HCT116 (cell line): ENCODE data around the gene PLP2. TPM values are rescaled to one million over a fixed set of nuclear protein-coding genes. Genes with fewer than 3 reads are reported as not detected.
"Not testable (repeated sequence)": the region's sequence is repeated elsewhere in the genome, so short reads cannot be mapped to it uniquely, and the experiment has no call there.

Source experiments
- ATAC-seq: fragments of 200-7000 bp; cut with Tn5 transposase; 2 replicates; pipeline ENCODE4 v1.9.1; 2020; ENCODE audit warnings: mild to moderate bottlenecking, moderate library complexity
- BruUV-seq: library from RNA; stranded (reverse); fragments of 400-500 nt; replicated peaks from 2 replicates; lab custom pipeline; 2021; lab: Mats Ljungman, UMichigan
- CTCF ChIA-PET: fragments of 300-600 bp; sonication (Branson Sonifier 250); formaldehyde crosslinking; loops from one replicate; lab custom pipeline; 2021; ENCODE audit warnings: antibody characterized with exemption; lab: Charles Lee
- POLR2A ChIA-PET: fragments of 300-600, 350-600 bp; sonication (Branson Sonifier 250); formaldehyde crosslinking; loops from one replicate; lab custom pipeline; 2021; ENCODE audit warnings: antibody characterized with exemption; lab: Charles Lee
- RAD21 ChIA-PET, 2 experiments: fragments of 300-600 bp; sonication (Branson Sonifier 250); formaldehyde crosslinking; loops; one replicate each; lab custom pipeline; 2023; ENCODE audit warnings: low total read pairs in 2 of 2; ENCODE audit not compliant: uncharacterized antibody in 2 of 2, unreplicated experiment in 2 of 2, low non-redundant PET in 1 of 2; lab: Charles Lee
- DNase-seq: peaks from one replicate; pipeline ENCODE4 v3.0.0-alpha.2; 2010; ENCODE audit warnings: low read depth, low spot score
- H2AFZ ChIP-seq: fragments of 200-600 bp; shearing (Covaris generic), sonication (generic); 2 replicates; pipeline ENCODE4 v1.6.1; 2017; ENCODE audit warnings: low read depth, mixed run types, mixed read lengths, antibody characterized with exemption, low read length; ENCODE audit not compliant: poor library complexity, severe bottlenecking
- H3K27ac ChIP-seq: 2 replicates; pipeline ENCODE4 v1.5.1; 2012; ENCODE audit warnings: low read depth, low read length
- H3K27me3 ChIP-seq: fragments of 200-600 bp; sonication (generic); 2 replicates; pipeline ENCODE4 v1.6.1; 2016; ENCODE audit warnings: mixed run types, low read length, mixed read lengths; ENCODE audit not compliant: insufficient read depth
- H3K36me3 ChIP-seq, 2 experiments: fragments of 200-500 bp in 1 of 2; fragments of 200-600 bp in 1 of 2; sonication (Bioruptor generic) in 1 of 2; sonication (generic) in 1 of 2; 2 replicates each; pipeline versions ENCODE4 v1.5.1 to v1.6.1; 2014 to 2016; ENCODE audit warnings: low read length in 2 of 2, inconsistent platforms in 1 of 2, mixed read lengths in 1 of 2, mixed run types in 1 of 2; ENCODE audit not compliant: insufficient read depth in 2 of 2, control insufficient read depth in 1 of 2
- H3K4me1 ChIP-seq, 2 experiments: fragments of 200-600 bp in 1 of 2; sonication (generic) in 1 of 2; 2 replicates each; pipeline versions ENCODE4 v1.5.1 to v1.6.1; 2012 to 2017; ENCODE audit warnings: low read length in 2 of 2, inconsistent platforms in 1 of 2, mild to moderate bottlenecking in 1 of 2, mixed read lengths in 1 of 2, mixed run types in 1 of 2, moderate library complexity in 1 of 2; ENCODE audit not compliant: insufficient read depth in 2 of 2, control insufficient read depth in 1 of 2
- H3K4me2 ChIP-seq: fragments of 200-600 bp; sonication (generic); 2 replicates; pipeline ENCODE4 v1.6.1; 2017; ENCODE audit warnings: mixed run types, low read length, mixed read lengths
- H3K4me3 ChIP-seq, 2 experiments: fragments of 200-600 bp in 1 of 2; sonication (generic) in 1 of 2; replicated peaks in 1 of 2; 2 replicates each; pipeline ENCODE4 v1.5.1; 2011 to 2016; ENCODE audit warnings: low read length in 2 of 2, control low read depth in 1 of 2, low read depth in 1 of 2, mild to moderate bottlenecking in 1 of 2, mixed read lengths in 1 of 2, mixed run types in 1 of 2
- H3K79me2 ChIP-seq: fragments of 200-600 bp; sonication (generic); 2 replicates; pipeline ENCODE4 v1.6.1; 2017; ENCODE audit warnings: mild to moderate bottlenecking, mixed run types, low read length, moderate library complexity, mixed read lengths; ENCODE audit not compliant: insufficient read depth
- H3K9ac ChIP-seq: fragments of 200-600 bp; sonication (generic); 2 replicates; pipeline ENCODE4 v1.6.1; 2016; ENCODE audit warnings: low read length, mixed read lengths
- H3K9me2 ChIP-seq: fragments of 200-600 bp; sonication (generic), shearing (Covaris generic); 2 replicates; pipeline ENCODE4 v1.6.1; 2017; ENCODE audit warnings: mixed run types, mild to moderate bottlenecking, moderate library complexity; ENCODE audit not compliant: insufficient read depth
- H3K9me3 ChIP-seq, 2 experiments: fragments of 200-500 bp in 1 of 2; fragments of 200-600 bp in 1 of 2; sonication (Bioruptor generic) in 1 of 2; sonication (generic) in 1 of 2; 2 replicates each; pipeline ENCODE4 v1.6.1; 2014 to 2017; ENCODE audit warnings: low read length in 2 of 2, mixed read lengths in 2 of 2, inconsistent platforms in 1 of 2, low read depth in 1 of 2, mild to moderate bottlenecking in 1 of 2, mixed run types in 1 of 2, moderate library complexity in 1 of 2; ENCODE audit not compliant: control insufficient read depth in 1 of 2, insufficient read depth in 1 of 2
- H4K20me1 ChIP-seq: fragments of 200-600 bp; sonication (generic), shearing (Covaris generic); 2 replicates; pipeline ENCODE4 v1.6.1; 2017; ENCODE audit warnings: mixed run types, mild to moderate bottlenecking, moderate library complexity; ENCODE audit not compliant: insufficient read depth
- CEBPB ChIP-seq: IDR thresholded peaks from 2 replicates; pipeline ENCODE4 v1.6.1; 2012; ENCODE audit warnings: low read depth
- EZH2 ChIP-seq: fragments of 200-600 bp; sonication (generic); IDR thresholded peaks from 2 replicates; pipeline ENCODE4 v1.6.1; 2017; ENCODE audit warnings: antibody characterized with exemption, mixed run types
- FOSL1 ChIP-seq: IDR thresholded peaks from 2 replicates; pipeline ENCODE4 v1.6.1; 2012; ENCODE audit warnings: low read depth
- POLR2A ChIP-seq: IDR thresholded peaks from 2 replicates; pipeline ENCODE4 v1.7.0; 2011; ENCODE audit warnings: borderline replicate concordance; ENCODE audit not compliant: insufficient read depth, insufficient read length; ENCODE audit errors: extremely low read depth
- POLR2AphosphoS5 ChIP-seq: IDR thresholded peaks from 2 replicates; pipeline ENCODE4 v1.6.1; 2011; ENCODE audit warnings: mild to moderate bottlenecking, low read depth, low read length, moderate library complexity
- RAD21 ChIP-seq: IDR thresholded peaks from 2 replicates; pipeline ENCODE4 v1.6.1; 2012; ENCODE audit warnings: low read depth, mild to moderate bottlenecking
- SP1 ChIP-seq: IDR thresholded peaks from 2 replicates; pipeline ENCODE4 v1.6.1; 2012; ENCODE audit warnings: low read depth
- SRF ChIP-seq: IDR thresholded peaks from 2 replicates; pipeline ENCODE4 v1.6.1; 2012; ENCODE audit warnings: low read depth
- ZBTB33 ChIP-seq: IDR thresholded peaks from 2 replicates; pipeline ENCODE4 v1.6.1; 2011; ENCODE audit warnings: mild to moderate bottlenecking, low read length, moderate library complexity; ENCODE audit not compliant: insufficient replicate concordance; ENCODE audit errors: extremely low read depth
- ZFX ChIP-seq: fragments of 450-650 bp; IDR thresholded peaks from 2 replicates; pipeline ENCODE4 v1.6.1; 2017
- ZNF274 ChIP-seq: fragments of 200-500 bp; sonication (Bioruptor generic); IDR thresholded peaks from 2 replicates; pipeline ENCODE4 v1.6.1; 2014; ENCODE audit warnings: mild to moderate bottlenecking, low read depth, low read length, inconsistent platforms
- intact Hi-C: fragments of 100-400 bp; cut with micrococcal nuclease; formaldehyde crosslinking; loops from 2 replicates; pipeline ENCODE4 v1.10.0; 2022
- total RNA-seq: library from RNA; stranded (reverse); gene quantifications from one replicate; pipeline ENCODE4 v1.2.1, GENCODE V29; 2021; ENCODE audit not compliant: unreplicated experiment
- TF ChIP-seq, protein P1 (sequence below), 3 experiments: fragments of 200-600 bp in 1 of 3; sonication (generic) in 1 of 3; IDR thresholded peaks in 2 of 3; conservative IDR thresholded peaks in 1 of 3; 2 replicates each; pipeline ENCODE4 v1.5.1; 2012 to 2017; ENCODE audit warnings: low read depth in 2 of 3, low read length in 2 of 3, antibody characterized with exemption in 1 of 3, borderline replicate concordance in 1 of 3, control low read depth in 1 of 3, mild to moderate bottlenecking in 1 of 3, mixed read lengths in 1 of 3, mixed run types in 1 of 3, moderate library complexity in 1 of 3; ENCODE audit not compliant: insufficient read depth in 1 of 3

PLP2 gene
- total RNA-seq, 1 experiment from 2014 or later: 207 TPM

- H3K79me2 ChIP-seq: peaks cover 17% of the 10 kb centered on the region
- DNase-seq (no peak), ATAC-seq (no peak)
- peak overlapping the region; percentile 80 for H3K4me2 ChIP-seq
- no peaks in the 10 kb centered on the region for H3K9me3 ChIP-seq
- TF ChIP-seq POLR2A: no peak
- TF ChIP-seq SRF: no peak
- TF ChIP-seq, protein P1, sequence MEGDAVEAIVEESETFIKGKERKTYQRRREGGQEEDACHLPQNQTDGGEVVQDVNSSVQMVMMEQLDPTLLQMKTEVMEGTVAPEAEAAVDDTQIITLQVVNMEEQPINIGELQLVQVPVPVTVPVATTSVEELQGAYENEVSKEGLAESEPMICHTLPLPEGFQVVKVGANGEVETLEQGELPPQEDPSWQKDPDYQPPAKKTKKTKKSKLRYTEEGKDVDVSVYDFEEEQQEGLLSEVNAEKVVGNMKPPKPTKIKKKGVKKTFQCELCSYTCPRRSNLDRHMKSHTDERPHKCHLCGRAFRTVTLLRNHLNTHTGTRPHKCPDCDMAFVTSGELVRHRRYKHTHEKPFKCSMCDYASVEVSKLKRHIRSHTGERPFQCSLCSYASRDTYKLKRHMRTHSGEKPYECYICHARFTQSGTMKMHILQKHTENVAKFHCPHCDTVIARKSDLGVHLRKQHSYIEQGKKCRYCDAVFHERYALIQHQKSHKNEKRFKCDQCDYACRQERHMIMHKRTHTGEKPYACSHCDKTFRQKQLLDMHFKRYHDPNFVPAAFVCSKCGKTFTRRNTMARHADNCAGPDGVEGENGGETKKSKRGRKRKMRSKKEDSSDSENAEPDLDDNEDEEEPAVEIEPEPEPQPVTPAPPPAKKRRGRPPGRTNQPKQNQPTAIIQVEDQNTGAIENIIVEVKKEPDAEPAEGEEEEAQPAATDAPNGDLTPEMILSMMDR (IDR thresholded peaks at IDR 0.05 in 2 of 3, conservative IDR thresholded peaks at IDR 0.05 in 1 of 3; ENCODE audit: borderline replicate concordance in 1 of 3, insufficient read depth in 1 of 3, low read depth in 2 of 3, low read length in 2 of 3): no peak
- TF ChIP-seq ZBTB33: no peak
- TF ChIP-seq ZNF274: no peak
- no peak for TF ChIP-seq CEBPB
- no peak for TF ChIP-seq SP1
- TF ChIP-seq FOSL1: no peak
- TF ChIP-seq ZFX: no peak
- TF ChIP-seq RAD21: no peak
- TF ChIP-seq EZH2: no peak
- no peak for TF ChIP-seq POLR2AphosphoS5
- H3K4me1 ChIP-seq: peaks cover 0 to 10% of the 10 kb centered on the region in 2 experiments; a peak in 2 of 4 replicates
- H2AFZ ChIP-seq: no peak overlapping the region
- H3K27me3 ChIP-seq: no peaks in the 10 kb centered on the region
- H3K36me3 ChIP-seq: peaks cover 5 to 9% of the 10 kb centered on the region in 2 experiments; a peak in 3 of 4 replicates
- intact Hi-C loops: loop anchor here (5.0 kb wide), 1 partner anchor 45 kb away; no protein-coding TSS in a partner anchor
- RAD21 ChIA-PET: no interaction called here
- POLR2A ChIA-PET: no interaction called here
- no TSS peak for BruUV-seq
- H3K9ac ChIP-seq: peak overlapping the region; percentile 76
- peak overlapping the region; percentile 74 to 81 for H3K4me3 ChIP-seq
- no peak overlapping the region for H3K27ac ChIP-seq
- no peaks in the 10 kb centered on the region for H3K9me2 ChIP-seq
- CTCF ChIA-PET: no interaction called here
- no peaks in the 10 kb centered on the region for H4K20me1 ChIP-seq
These were observed 49.2 kb upstream of the PLP2 start for GRCh38 chrX:49122499-49122898.

GRCh38 chrX:49127742-49128258 is 43.9 kb upstream of the PLP2 start:
- H3K79me2 ChIP-seq, H3K4me1 ChIP-seq, POLR2A ChIA-PET, RAD21 ChIA-PET, H3K4me2 ChIP-seq, H3K27ac ChIP-seq, H3K9ac ChIP-seq, H2AFZ ChIP-seq, H3K4me3 ChIP-seq, CTCF ChIA-PET, H3K36me3 ChIP-seq, H3K27me3 ChIP-seq, H3K9me3 ChIP-seq, BruUV-seq, H3K9me2 ChIP-seq, ATAC-seq, intact Hi-C loops, H4K20me1 ChIP-seq, DNase-seq: not testable (repeated sequence)
